Right ventricle myocardium superior (tissue), 1 donor: ENCODE results near the gene MOGAT1. TPM values are rescaled to one million over a fixed set of nuclear protein-coding genes. Genes with fewer than 3 reads are reported as not detected.

ENCODE experiments used
- ATAC-seq: fragments of 200-7000 bp; cut with Tn5 transposase; one replicate; pipeline ENCODE4 v1.9.1; 2020; ENCODE audit warnings: mild to moderate bottlenecking; ENCODE audit not compliant: poor library complexity
- DNase-seq: peaks from one replicate; pipeline ENCODE4 v3.0.0-alpha.2; 2020
- intact Hi-C: fragments of 100-400 bp; cut with DNase I; formaldehyde crosslinking; loops from one replicate; pipeline ENCODE4 v1.11.2; 2022
- long read RNA-seq: library from polyadenylated mRNA; unstranded; transcript quantifications from one replicate; pipeline ENCODE4 v2.0.0, GENCODE V29; 2021
- total RNA-seq: library from RNA; stranded (reverse); fragmentation: NEBNext Ultra II Directional; extraction: Animal tissue kit (Norgen Biotek cat#: 25700); gene quantifications from one replicate; pipeline ENCODE4 v1.2.1, GENCODE V29; 2021
- donor health status: DM: no; HTN: yes; CAD: no; lungs with severe emphysema.

Gene MOGAT1, protein sequence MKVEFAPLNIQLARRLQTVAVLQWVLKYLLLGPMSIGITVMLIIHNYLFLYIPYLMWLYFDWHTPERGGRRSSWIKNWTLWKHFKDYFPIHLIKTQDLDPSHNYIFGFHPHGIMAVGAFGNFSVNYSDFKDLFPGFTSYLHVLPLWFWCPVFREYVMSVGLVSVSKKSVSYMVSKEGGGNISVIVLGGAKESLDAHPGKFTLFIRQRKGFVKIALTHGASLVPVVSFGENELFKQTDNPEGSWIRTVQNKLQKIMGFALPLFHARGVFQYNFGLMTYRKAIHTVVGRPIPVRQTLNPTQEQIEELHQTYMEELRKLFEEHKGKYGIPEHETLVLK
- 0.65 TPM for total RNA-seq
- long read RNA-seq: 0 reads

DNA sequence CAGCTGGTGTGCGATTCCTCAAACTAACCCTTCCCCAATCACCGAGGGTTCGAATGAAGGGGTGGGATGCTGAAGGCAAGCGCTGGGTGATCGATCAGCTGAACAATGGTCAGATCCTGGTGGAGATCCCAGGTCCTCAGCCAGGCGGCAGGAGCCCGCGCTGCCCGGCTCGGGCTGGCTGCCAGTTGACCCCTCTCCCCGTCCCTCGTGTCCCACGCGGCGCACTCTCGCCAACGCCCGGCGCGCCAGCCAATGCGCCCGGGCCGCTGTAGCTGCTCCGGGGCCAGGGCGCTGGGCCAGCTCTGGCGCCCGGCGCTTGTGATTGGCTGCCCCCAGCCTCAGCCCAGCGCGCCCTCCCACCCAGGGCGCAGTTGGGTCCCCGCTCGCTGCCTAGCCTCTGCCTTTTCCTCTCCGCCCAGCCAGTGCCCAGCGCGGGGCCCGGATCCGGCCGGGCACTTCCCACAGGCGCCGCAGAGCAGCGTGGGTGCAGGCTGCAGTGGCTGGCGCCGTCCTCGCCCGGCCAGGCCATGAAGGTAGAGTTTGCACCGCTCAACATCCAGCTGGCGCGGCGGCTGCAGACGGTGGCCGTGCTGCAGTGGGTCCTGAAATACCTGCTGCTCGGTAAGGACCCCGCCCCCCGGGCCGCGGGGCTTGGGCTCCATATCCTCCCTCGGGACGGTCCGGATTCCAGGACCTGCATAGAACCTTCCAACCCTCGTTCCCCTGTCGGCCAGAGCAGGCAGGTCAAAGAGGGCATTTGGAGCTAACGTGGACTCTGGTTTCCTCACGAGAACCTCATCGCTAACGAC is at the start of gene MOGAT1:
TSS of gene MOGAT1 (plus strand) at position 400 of the 809 bp plus-strand sequence. CDS start at position 528, 128 bp downstream.
- peak; percentile 72 for DNase-seq
- ATAC-seq: peak; percentile 93
- intact Hi-C loops: no loop called here

DNA sequence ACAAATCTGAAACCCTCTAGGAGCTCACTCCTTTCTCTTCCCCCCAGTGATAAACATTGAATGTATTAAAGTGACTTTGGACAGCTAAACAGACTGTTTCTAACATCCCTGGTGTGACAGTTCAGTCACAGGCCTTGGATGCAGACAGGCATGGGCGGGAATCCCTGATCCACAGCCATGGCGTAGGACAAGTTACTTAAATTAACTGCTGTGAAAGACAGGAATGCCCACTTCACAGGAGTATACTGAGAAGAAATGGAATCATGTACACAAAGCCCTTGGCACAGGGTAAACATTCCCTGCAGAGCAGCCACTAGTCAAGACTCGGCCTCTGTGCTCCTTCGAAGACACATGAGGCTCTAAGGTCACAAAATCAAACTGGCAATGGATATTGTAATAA is 49.6 kb upstream of the MOGAT1 start:
- DNase-seq (no peak), ATAC-seq (peak; percentile 89)
- intact Hi-C loops: no loop called here

DNA sequence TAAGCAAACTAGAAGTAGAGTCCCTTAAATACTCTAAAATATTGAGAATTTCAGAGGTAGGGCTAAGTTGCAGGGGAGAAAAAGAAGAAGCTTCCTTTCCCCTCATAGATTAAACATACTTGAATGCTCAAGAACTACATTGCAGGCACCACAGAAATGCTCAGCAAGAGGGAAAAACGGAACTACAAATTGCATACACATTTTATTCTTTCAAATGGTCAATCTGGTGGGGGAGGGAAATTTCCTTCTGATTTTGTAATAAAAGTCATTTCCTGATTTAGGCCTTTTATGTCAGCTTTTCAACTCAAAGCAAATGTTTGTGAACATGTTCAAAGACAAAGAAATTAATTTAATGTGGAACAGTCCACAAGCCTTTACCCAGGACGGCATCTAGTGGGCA is 48.5 kb upstream of the MOGAT1 start:
- intact Hi-C loops: no loop called here
- ATAC-seq (no peak), DNase-seq (no peak)

DNA sequence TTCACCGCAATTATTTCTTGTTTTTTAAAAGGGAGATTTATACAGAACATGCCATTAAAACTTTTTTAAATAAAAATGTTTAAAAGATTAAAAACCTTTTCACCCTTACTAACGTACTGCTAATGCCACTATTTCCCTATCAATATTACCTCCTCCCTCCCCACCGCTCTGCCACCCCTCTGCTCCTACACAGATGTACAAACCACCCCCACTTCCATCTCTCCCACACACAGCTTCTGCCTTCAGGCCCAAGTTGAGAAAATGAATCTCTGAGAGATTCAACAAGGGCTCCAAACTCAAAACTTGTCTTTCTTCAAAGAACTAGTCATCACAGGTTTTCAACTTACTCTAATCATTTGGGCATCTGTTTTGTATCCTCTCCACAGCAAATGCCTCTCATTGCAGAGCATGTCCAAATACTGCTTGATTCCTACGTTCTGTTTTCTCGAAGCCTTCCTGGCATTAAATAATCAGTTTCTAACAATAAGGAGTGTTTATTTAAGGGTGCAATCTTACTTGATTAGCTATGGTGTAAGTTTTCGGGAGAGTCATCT is 47.6 kb upstream of the MOGAT1 start:
- intact Hi-C loops: no loop called here
- ATAC-seq (no peak), DNase-seq (no peak)

DNA sequence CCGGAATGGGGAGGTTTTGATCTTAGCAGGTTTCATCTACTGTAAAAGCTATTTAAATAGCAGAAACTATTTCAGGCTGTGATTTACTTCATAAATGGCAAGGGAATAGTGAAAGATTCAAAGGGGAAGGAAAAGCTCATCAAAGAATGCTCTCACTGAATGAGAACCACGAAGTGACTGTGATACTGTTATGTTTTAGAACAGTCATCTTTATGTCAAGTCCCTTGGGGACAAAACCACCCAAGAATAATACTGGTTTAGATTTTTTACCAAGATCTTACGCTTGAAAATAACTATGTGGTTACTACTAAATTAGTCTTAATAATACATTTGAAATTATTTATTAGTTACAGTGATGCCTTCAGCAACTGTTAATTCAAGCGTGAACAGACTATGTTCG is 43.7 kb upstream of the MOGAT1 start:
- intact Hi-C loops: no loop called here
- DNase-seq: no peak
- no peak for ATAC-seq

DNA sequence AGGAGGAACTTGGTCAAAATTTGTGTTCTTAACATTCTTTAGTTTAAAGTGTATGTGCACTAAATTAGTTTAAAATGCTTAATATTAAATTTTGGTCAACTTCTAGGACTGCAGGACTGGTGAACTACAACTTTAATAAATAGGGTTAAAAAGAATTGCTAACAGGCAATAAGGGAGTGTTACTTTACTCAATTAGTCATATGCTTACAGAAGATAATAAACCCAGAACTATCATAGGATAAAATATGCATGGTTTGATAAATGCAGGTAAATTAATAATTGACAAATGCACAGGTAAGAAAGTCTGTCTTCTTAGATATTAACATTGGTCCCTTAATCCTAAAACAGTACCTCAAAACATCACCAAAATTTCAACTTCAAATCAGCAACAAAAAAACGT is 36.2 kb upstream of the MOGAT1 start:
- DNase-seq (no peak), ATAC-seq (no peak)
- intact Hi-C loops: no loop called here

DNA sequence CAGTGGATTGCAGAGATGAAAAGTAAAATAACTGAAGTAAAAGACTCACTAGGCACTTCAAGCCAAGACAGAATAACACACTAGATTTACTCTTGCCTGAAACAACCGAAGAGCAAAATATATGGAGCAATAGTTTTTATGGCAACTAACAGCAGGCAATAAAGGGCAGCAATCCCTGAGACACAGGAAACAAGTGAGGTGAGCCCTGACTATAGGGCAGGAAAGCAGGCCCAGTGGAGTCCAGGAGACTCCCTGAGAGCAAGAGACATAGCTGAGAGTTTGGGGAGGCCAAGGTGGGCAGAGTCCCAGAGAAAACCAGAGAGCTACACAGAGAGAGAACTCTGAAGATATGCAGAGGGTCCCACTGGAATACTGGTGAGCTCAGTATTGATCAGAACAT is 34.4 kb upstream of the MOGAT1 start:
- intact Hi-C loops: no loop called here
- DNase-seq: no peak
- ATAC-seq: no peak

DNA sequence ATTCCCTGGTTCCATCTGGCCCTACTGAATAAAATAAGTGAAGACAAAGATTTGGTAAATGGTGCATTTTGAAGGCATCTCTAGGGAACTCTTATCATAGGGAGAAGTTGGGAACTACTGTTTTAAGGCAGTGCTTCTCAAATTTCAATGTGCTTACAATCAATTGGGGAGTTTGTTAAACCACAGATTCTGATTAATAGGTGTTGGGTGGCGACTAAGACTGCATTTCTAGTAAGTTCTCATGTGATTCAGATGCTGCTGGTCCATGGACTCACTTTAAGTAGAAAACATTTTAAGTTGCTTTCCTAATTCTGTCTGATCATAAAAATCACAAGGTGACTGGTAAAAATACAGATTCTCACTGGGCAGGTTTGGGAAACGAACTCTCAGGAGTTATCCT is 30.1 kb upstream of the MOGAT1 start:
- intact Hi-C loops: no loop called here
- no peak for DNase-seq
- ATAC-seq: no peak

DNA sequence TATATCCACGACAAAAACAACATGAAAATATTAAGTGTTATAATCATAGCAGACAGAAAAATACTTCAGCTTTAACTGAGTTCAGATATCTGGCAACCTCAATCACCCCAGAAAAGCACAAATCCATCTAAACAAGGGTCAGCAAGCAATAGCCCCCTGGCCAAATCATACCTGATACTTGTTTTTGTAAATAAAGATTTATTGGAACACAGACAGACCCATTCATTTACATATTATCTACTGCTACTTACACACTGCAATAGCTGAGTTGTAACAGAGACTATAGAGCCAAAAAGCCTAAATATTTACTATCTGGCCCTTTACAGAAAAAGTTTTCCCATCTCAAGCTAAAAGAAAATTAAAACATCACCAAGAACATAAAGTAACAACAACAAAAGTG is 28.3 kb upstream of the MOGAT1 start:
- ATAC-seq (no peak), DNase-seq (no peak)
- intact Hi-C loops: no loop called here

DNA sequence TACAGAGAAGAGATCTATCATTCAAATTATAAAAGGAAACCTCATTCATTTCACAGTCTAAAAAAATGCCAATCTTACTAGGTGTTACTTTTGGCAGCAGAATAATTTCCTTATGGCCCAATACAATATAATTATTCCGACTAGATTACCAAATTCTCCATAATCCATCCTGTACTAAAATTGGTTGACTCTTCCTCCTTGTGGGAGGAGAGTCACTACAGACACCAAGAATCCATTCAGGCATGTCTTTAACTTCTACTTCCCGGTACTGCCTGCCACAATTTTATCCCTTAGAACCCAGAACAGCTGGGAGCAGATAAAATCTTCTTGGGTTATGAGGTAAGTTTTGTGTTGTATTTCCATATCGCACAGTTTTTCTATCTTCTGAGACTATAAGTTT is 25.4 kb upstream of the MOGAT1 start:
- intact Hi-C loops: no loop called here
- ATAC-seq (no peak), DNase-seq (no peak)

DNA sequence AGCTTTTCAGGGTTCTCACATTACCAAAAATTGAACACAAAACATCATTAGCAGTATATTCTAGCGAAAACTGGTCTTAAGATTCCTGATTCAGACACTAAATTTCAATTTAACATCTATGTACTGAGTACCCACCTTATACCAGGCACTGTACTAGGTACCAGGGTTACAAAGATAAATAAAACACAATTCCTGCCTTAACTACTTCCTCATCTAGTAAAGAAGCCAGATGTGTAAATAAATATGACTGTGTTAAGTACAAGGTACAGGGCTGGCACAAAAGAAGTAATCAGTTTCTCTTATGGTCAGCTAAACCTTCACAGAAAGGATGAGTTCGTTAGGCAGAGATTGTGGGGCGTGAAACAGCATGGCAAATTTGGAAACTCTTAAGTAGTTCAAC is 21.7 kb upstream of the MOGAT1 start:
- no peak for ATAC-seq
- DNase-seq: no peak
- intact Hi-C loops: no loop called here

DNA sequence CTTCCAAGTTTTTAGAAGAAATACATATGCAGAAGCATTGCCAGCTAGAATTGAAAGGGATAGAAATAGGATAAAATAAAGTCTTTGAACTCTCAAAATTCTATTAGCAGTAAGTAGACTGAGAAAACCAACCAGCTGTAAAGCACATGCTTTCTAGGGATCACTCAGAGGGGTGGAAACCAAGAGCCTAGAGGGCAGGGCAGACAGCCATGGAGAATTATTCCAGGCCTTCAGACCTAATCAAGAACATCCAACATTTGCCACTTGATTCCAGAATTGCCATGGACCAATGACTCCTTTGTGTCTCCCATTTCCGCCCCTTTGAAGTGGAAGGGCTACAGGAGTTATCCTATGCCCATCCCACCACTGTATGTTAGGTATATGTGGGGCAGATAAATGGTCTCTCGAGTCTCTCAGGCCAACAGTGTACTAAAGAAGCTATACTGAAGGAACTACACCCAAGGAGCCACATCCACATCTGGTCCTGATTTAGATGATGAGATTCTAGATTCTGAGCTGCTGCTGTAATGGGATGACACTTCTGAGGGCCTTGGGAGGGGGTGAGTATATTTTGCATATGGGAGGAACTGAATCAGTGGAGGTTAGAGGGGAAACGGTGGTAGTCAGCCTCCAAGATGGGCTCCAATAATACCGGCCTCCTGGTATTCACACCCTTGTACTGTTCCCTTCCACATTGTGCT is 19.6 kb upstream of the MOGAT1 start:
- ATAC-seq (no peak), DNase-seq (no peak)
- intact Hi-C loops: no loop called here

DNA sequence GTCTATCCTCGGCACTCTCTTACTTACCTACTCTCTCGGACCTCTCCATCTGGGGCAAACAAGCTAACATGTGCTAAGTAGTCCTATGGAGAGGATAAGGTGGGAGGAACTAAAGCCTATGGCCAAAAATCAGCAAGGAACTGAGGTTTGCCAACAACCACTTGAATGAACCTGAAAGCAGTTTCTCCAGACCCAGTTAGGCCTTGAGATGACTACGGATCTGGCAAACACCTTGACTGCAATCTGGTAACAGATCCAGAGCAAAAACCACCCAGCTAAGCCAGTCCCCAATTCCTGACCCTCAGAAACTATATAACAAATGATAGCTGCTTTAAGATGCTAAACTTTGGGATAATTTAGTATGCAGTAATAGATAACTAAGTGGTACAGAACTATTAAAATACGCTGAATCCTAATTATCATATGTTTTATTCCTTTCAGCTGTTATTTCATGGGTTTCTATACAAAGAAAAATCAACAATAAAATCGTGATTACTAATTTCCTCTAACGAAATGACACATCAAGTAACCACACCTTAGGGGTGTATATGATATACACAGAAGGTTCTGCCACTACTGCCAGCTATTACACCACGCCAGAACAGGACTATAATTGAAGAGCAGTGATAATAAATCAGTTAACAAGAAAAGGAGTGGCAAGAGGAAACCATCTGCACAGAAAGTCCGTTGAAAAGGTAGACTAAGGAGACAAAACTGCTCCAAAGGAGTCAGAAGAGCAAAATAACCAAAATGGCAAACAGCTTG is 18.8 kb upstream of the MOGAT1 start:
- no peak for DNase-seq
- intact Hi-C loops: no loop called here
- no peak for ATAC-seq

DNA sequence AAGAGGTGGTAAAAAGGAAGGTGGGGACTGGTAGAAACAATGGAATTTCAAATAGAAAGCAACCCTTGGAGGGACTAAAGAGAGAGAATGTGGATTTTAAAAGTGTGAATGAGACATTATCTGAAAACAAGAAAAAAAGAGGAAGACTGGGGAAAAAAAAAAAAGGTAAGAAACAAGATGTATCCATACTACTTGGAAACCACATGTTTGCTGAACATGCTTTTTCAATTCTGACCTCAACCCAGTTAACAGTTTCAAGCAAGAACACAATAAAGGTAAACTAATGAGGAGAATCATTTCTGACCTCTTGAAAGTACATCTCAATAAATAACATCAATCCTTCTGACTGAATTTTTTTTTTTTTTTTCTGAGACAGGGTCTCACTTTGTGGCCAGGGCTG is 18.2 kb upstream of the MOGAT1 start:
- no peak for DNase-seq
- intact Hi-C loops: no loop called here
- no peak for ATAC-seq

DNA sequence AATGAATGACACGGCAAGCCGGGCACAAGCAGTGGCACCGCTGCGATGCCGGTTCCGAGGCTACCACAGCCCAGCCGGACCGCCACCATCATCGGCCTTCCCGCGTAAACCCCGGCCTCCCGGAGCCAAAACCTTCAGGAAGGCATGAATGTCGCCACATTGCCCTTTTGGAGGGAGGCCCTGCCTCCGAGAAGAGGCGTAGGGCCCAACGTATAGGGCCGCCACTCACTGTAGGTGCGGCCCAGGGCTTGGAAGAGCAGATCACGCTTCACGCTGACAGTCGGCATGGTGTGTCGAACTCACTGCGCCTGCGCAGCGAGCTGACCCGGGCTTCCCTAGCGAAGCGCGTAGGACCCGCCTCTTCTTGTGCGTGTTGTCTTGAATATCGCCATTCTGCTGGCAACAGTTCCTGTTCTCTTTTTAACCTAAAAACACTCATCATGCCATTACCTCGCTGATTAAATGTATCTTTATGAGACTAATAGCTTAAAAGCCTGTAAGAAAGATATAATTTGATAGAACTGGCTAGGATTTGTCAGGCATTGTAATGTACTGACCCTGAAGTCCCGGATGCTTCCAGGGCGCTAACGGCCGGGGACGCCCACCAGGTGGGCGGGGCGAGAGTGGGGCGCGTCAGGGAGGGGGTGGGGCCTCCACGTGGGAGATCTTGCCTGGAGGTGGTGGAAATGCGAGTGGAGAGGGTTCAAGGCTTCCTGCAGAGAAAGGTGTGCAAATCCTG is 15.5 kb upstream of the MOGAT1 start, which contains the start of gene FARSB:
TSS of gene FARSB (minus strand) at position 306 of the 739 bp plus-strand sequence. CDS start at position 287, 19 bp downstream.
- ATAC-seq (peak; percentile 99), DNase-seq (peak; percentile 98)
- intact Hi-C loops: no loop called here

DNA sequence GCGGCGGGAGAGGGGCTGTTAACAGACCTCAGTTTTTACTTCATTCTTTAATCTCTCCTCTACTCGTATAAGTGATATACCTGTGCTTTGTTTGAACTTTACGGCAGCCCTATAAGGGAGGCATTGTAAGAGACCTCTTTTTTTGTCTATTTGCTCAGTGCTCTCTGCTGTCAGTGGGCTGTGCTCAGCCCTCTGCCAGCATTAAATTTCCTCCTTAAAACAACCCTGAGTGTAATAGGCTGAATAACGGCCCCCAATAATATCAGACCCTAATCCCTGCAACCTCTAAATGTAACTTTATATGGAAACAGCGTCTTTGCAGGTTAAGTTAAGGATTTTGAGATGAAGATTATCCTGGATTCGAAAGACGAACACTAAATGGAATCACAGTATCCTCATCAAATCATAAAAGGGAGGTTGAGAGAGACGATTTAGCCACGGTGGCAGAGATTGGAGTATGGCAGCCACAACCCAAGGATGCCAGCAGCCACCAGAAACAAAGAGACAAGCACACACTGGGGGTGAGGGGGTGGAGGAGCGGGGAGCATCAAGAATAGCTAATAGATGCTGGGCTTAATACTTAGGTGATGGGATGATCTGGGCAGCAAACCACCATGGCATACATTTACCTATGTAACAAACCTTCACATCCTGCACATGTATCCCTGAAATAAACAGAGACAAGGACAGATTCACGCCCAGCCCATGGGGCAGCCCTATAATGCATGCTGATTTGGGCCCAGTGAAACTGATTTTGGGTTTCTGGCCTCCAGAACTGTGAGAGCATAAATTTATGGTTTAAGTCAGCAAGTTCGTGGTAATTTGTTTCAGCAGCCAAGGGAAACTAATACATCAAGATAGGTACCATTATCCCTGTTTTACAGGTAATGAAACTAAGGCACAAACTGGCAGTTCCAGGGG is 14.7 kb upstream of the MOGAT1 start:
- ATAC-seq (peak; percentile 2), DNase-seq (no peak)
- intact Hi-C loops: no loop called here

DNA sequence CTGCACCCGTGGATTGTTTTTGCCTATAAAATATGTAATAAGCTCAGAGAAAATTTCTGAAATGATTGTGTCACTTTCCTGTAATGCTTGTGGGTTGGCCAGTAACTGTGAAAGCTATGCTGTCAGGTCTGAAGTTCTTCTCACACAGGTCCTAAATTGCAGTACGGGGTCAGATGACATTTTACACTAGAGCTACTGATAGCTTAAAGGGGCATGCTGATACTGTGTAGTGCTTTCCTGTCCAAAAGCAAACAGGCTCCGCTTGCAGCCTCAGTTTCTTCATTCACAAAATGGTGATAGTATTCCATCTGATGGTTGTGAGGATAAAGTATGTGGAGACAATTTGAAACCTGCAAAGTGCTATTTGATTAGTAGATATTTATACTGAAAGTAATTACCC is 8.0 kb upstream of the MOGAT1 start:
- intact Hi-C loops: no loop called here
- DNase-seq (no peak), ATAC-seq (peak; percentile 79)
